ENCODE results near the gene PTTG1IP2.

GRCh38 chr7:90483251-90483650, 13.8 kb downstream of the PTTG1IP2 start:
- TF ChIP-seq, protein P1, sequence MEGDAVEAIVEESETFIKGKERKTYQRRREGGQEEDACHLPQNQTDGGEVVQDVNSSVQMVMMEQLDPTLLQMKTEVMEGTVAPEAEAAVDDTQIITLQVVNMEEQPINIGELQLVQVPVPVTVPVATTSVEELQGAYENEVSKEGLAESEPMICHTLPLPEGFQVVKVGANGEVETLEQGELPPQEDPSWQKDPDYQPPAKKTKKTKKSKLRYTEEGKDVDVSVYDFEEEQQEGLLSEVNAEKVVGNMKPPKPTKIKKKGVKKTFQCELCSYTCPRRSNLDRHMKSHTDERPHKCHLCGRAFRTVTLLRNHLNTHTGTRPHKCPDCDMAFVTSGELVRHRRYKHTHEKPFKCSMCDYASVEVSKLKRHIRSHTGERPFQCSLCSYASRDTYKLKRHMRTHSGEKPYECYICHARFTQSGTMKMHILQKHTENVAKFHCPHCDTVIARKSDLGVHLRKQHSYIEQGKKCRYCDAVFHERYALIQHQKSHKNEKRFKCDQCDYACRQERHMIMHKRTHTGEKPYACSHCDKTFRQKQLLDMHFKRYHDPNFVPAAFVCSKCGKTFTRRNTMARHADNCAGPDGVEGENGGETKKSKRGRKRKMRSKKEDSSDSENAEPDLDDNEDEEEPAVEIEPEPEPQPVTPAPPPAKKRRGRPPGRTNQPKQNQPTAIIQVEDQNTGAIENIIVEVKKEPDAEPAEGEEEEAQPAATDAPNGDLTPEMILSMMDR (IDR thresholded peaks at IDR 0.05), result no peak
- TF ChIP-seq POLR2A (IDR thresholded peaks at IDR 0.05), result no peak
